Activated naive CD4-positive, alpha-beta T cell treated with anti-CD3 and anti-CD28 coated beads, Interleukin-2, amount 50 U/mL, for 24 hours (primary cell): ENCODE data around the gene STARD13.

Experiments used
- H3K27ac Mint-ChIP-seq: one replicate; pipeline ENCODE4 v1.8.0; 2021; ENCODE audit warnings: mild to moderate bottlenecking, mixed read lengths
- H3K27me3 Mint-ChIP-seq: one replicate; pipeline ENCODE4 v1.8.0; 2021; ENCODE audit warnings: mixed read lengths
- H3K36me3 Mint-ChIP-seq: one replicate; pipeline ENCODE4 v1.8.0; 2021; ENCODE audit warnings: mixed read lengths
- H3K4me1 Mint-ChIP-seq: one replicate; pipeline ENCODE4 v1.8.0; 2021; ENCODE audit warnings: mixed read lengths
- H3K4me3 Mint-ChIP-seq: one replicate; pipeline ENCODE4 v1.8.0; 2021; ENCODE audit warnings: mild to moderate bottlenecking, mixed read lengths
- H3K9me3 Mint-ChIP-seq: one replicate; pipeline ENCODE4 v1.8.0; 2021; ENCODE audit warnings: mixed read lengths

STARD13 gene

GRCh38 chr13:33208290-33209220 is 77.0 kb downstream of the STARD13 start:
- H3K27ac Mint-ChIP-seq, result no peak overlapping the region
- no peaks in the 10 kb centered on the region for H3K9me3 Mint-ChIP-seq
- no peak overlapping the region for H3K4me3 Mint-ChIP-seq
- H3K4me1 Mint-ChIP-seq, result peaks cover 4% of the 10 kb centered on the region
- no peaks in the 10 kb centered on the region for H3K36me3 Mint-ChIP-seq
- peaks cover 12% of the 10 kb centered on the region for H3K27me3 Mint-ChIP-seq

GRCh38 chr13:33207615-33207961 is 78.0 kb downstream of the STARD13 start:
- peaks cover 12% of the 10 kb centered on the region for H3K27me3 Mint-ChIP-seq
- no peaks in the 10 kb centered on the region for H3K9me3 Mint-ChIP-seq
- no peaks in the 10 kb centered on the region for H3K36me3 Mint-ChIP-seq
- H3K27ac Mint-ChIP-seq, result no peak overlapping the region
- H3K4me1 Mint-ChIP-seq, result peaks cover 4% of the 10 kb centered on the region
- no peak overlapping the region for H3K4me3 Mint-ChIP-seq

GRCh38 chr13:33206945-33207614 is 78.5 kb downstream of the STARD13 start:
- no peak overlapping the region for H3K4me3 Mint-ChIP-seq
- H3K4me1 Mint-ChIP-seq, result peaks cover 4% of the 10 kb centered on the region
- no peaks in the 10 kb centered on the region for H3K36me3 Mint-ChIP-seq
- H3K27ac Mint-ChIP-seq, result no peak overlapping the region
- no peaks in the 10 kb centered on the region for H3K9me3 Mint-ChIP-seq
- peaks cover 15% of the 10 kb centered on the region for H3K27me3 Mint-ChIP-seq

- Mint-ChIP-seq H3K27me3 (peaks cover 15% of the 10 kb centered on the region), H3K36me3 (no peaks in the 10 kb centered on the region), H3K9me3 (no peaks in the 10 kb centered on the region), H3K4me3 (no peak overlapping the region), H3K27ac (no peak overlapping the region), H3K4me1 (peaks cover 4% of the 10 kb centered on the region)
Observed at GRCh38 chr13:33206425-33206824, 79.1 kb downstream of the STARD13 start.

- Mint-ChIP-seq H3K27me3 (peaks cover 15% of the 10 kb centered on the region), H3K4me1 (peaks cover 4% of the 10 kb centered on the region), H3K4me3 (no peak overlapping the region), H3K9me3 (no peaks in the 10 kb centered on the region), H3K36me3 (no peaks in the 10 kb centered on the region), H3K27ac (no peak overlapping the region)
Observed at GRCh38 chr13:33205804-33206221, 79.7 kb downstream of the STARD13 start.

- no peak overlapping the region for H3K4me3 Mint-ChIP-seq
- peaks cover 4% of the 10 kb centered on the region for H3K4me1 Mint-ChIP-seq
- no peaks in the 10 kb centered on the region for H3K36me3 Mint-ChIP-seq
- H3K9me3 Mint-ChIP-seq, result no peaks in the 10 kb centered on the region
- H3K27me3 Mint-ChIP-seq, result peaks cover 15% of the 10 kb centered on the region
- H3K27ac Mint-ChIP-seq, result no peak overlapping the region
Observed at GRCh38 chr13:33205224-33205623, 80.3 kb downstream of the STARD13 start.

GRCh38 chr13:33204130-33204927 is 81.2 kb downstream of the STARD13 start:
- Mint-ChIP-seq H3K4me3 (no peak overlapping the region), H3K9me3 (no peaks in the 10 kb centered on the region), H3K4me1 (peaks cover 4% of the 10 kb centered on the region), H3K27me3 (peaks cover 13% of the 10 kb centered on the region), H3K36me3 (no peaks in the 10 kb centered on the region), H3K27ac (no peak overlapping the region)

- Mint-ChIP-seq H3K4me1 (peaks cover 4% of the 10 kb centered on the region), H3K36me3 (no peaks in the 10 kb centered on the region), H3K4me3 (no peak overlapping the region), H3K27ac (no peak overlapping the region), H3K27me3 (peaks cover 11% of the 10 kb centered on the region), H3K9me3 (no peaks in the 10 kb centered on the region)
Observed at GRCh38 chr13:33202644-33203169, 82.8 kb downstream of the STARD13 start.

- no peaks in the 10 kb centered on the region for H3K9me3 Mint-ChIP-seq
- H3K27me3 Mint-ChIP-seq, result peaks cover 12% of the 10 kb centered on the region
- no peak overlapping the region for H3K27ac Mint-ChIP-seq
- no peaks in the 10 kb centered on the region for H3K36me3 Mint-ChIP-seq
- H3K4me1 Mint-ChIP-seq, result peaks cover 4% of the 10 kb centered on the region
- no peak overlapping the region for H3K4me3 Mint-ChIP-seq
Observed at GRCh38 chr13:33201659-33202058, 83.9 kb downstream of the STARD13 start.

GRCh38 chr13:33199289-33199850 is 86.2 kb downstream of the STARD13 start:
- Mint-ChIP-seq H3K27me3 (peaks cover 11% of the 10 kb centered on the region), H3K4me3 (no peak overlapping the region), H3K9me3 (no peaks in the 10 kb centered on the region), H3K36me3 (no peaks in the 10 kb centered on the region), H3K4me1 (no peaks in the 10 kb centered on the region), H3K27ac (no peak overlapping the region)

GRCh38 chr13:33197541-33197971 is 88.0 kb downstream of the STARD13 start:
- Mint-ChIP-seq H3K36me3 (no peaks in the 10 kb centered on the region), H3K9me3 (no peaks in the 10 kb centered on the region), H3K27ac (no peak overlapping the region), H3K27me3 (peaks cover 11% of the 10 kb centered on the region), H3K4me3 (no peak overlapping the region), H3K4me1 (no peaks in the 10 kb centered on the region)

- no peak overlapping the region for H3K27ac Mint-ChIP-seq
- peaks cover 8% of the 10 kb centered on the region for H3K27me3 Mint-ChIP-seq
- H3K9me3 Mint-ChIP-seq, result no peaks in the 10 kb centered on the region
Observed at GRCh38 chr13:33196767-33197166, 88.8 kb downstream of the STARD13 start.

GRCh38 chr13:33195693-33196464 is 89.7 kb downstream of the STARD13 start:
- Mint-ChIP-seq H3K27ac (no peak overlapping the region), H3K9me3 (no peaks in the 10 kb centered on the region), H3K4me3 (no peak overlapping the region)

More at GRCh38 chr13:33196767-33197166, 88.8 kb downstream of the STARD13 start:
- H3K4me1 Mint-ChIP-seq, result no peaks in the 10 kb centered on the region
- no peaks in the 10 kb centered on the region for H3K36me3 Mint-ChIP-seq
- no peak overlapping the region for H3K4me3 Mint-ChIP-seq

GRCh38 chr13:33194820-33195692 is 90.5 kb downstream of the STARD13 start:
- Mint-ChIP-seq H3K27me3 (peaks cover 8% of the 10 kb centered on the region), H3K9me3 (no peaks in the 10 kb centered on the region), H3K27ac (no peak overlapping the region), H3K4me1 (no peaks in the 10 kb centered on the region), H3K4me3 (no peak overlapping the region), H3K36me3 (no peaks in the 10 kb centered on the region)

More at GRCh38 chr13:33195693-33196464, 89.7 kb downstream of the STARD13 start:
- Mint-ChIP-seq H3K36me3 (no peaks in the 10 kb centered on the region), H3K27me3 (peaks cover 8% of the 10 kb centered on the region), H3K4me1 (no peaks in the 10 kb centered on the region)
